WERI-Rb-1 (cell line): ENCODE results near the gene FBLN1.

Experiments
- DNase-seq: peaks from one replicate; pipeline ENCODE4 v3.0.0-alpha.2; 2020
- H3K27ac ChIP-seq: fragments of 250-450 bp; sonication (Bioruptor Pico); 2 replicates; pipeline ENCODE4 v1.5.1; 2020; ENCODE audit warnings: mild to moderate bottlenecking, moderate library complexity
- H3K27me3 ChIP-seq: fragments of 250-450 bp; sonication (Bioruptor Pico); 2 replicates; pipeline ENCODE4 v1.5.1; 2021; ENCODE audit warnings: mild to moderate bottlenecking, low read depth, moderate library complexity; ENCODE audit not compliant: insufficient read depth, severe bottlenecking
- H3K36me3 ChIP-seq: fragments of 250-450 bp; sonication (Bioruptor Pico); 2 replicates; pipeline ENCODE4 v1.5.1; 2020; ENCODE audit warnings: mild to moderate bottlenecking, moderate library complexity
- H3K4me3 ChIP-seq: 2 replicates; pipeline ENCODE4 v1.5.1; 2011; ENCODE audit warnings: low read depth, mild to moderate bottlenecking, control low read depth, low read length
- H3K9me3 ChIP-seq: fragments of 250-450 bp; sonication (Bioruptor Pico); 2 replicates; pipeline ENCODE4 v1.5.1; 2021; ENCODE audit warnings: mild to moderate bottlenecking, moderate library complexity; ENCODE audit not compliant: severe bottlenecking
- TF ChIP-seq, protein P1 (sequence below): IDR thresholded peaks from 2 replicates; pipeline ENCODE4 v1.5.1; 2011; ENCODE audit warnings: low read depth, mild to moderate bottlenecking, control low read depth, inconsistent platforms, low read length

The FBLN1 gene

DNA sequence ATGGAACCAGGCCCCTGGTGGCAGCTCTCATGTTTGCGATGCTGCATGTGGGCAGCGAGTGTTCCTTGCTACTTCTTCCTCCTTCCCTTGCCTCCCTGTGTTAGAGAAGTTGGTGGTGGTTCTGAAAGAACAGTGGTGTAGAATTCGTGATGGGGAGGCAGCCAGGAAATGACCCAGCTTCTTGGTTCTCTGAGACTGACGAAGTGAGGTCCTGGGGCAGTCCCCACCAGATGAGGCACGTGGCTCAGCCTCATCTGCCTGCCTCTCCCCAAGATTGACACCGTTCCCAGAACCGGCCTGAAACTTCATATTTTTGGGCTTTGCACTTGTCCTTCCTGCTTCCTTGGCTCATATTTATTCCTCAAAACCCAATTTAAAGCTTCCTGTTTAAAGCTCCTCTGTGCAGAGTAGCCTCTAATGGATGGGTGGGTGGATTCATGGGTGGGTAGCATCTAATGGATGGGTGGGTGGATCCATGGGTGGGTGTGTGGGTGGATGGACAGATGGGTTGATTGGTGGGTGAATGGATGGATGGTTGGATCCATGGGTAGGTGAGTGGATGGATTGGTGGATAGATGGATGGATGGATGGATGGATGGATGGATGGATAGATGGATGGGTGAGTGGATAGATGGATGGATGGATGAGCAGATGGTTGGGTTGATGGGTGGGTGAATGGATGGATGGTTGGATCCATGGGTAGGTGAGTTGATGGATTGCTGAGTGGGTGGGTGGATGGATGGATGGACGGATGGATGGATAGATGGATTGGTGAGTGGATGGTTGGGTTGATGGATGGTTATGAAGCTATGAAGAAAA lies 91.6 kb downstream of the FBLN1 start:
- H3K9me3 ChIP-seq = no peaks in the 10 kb centered on the region
- no peaks in the 10 kb centered on the region for H3K36me3 ChIP-seq
- no peaks in the 10 kb centered on the region for H3K27me3 ChIP-seq
- DNase-seq = no peak
- TF ChIP-seq, protein P1, sequence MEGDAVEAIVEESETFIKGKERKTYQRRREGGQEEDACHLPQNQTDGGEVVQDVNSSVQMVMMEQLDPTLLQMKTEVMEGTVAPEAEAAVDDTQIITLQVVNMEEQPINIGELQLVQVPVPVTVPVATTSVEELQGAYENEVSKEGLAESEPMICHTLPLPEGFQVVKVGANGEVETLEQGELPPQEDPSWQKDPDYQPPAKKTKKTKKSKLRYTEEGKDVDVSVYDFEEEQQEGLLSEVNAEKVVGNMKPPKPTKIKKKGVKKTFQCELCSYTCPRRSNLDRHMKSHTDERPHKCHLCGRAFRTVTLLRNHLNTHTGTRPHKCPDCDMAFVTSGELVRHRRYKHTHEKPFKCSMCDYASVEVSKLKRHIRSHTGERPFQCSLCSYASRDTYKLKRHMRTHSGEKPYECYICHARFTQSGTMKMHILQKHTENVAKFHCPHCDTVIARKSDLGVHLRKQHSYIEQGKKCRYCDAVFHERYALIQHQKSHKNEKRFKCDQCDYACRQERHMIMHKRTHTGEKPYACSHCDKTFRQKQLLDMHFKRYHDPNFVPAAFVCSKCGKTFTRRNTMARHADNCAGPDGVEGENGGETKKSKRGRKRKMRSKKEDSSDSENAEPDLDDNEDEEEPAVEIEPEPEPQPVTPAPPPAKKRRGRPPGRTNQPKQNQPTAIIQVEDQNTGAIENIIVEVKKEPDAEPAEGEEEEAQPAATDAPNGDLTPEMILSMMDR = no peak
- no peak overlapping the region for H3K4me3 ChIP-seq
- H3K27ac ChIP-seq = no peak overlapping the region

- DNase-seq = no peak
- H3K36me3 ChIP-seq = no peaks in the 10 kb centered on the region; the same call in 1 of the 2 replicates
- TF ChIP-seq, protein P1 = no peak
These were observed 94.9 kb downstream of the FBLN1 start for GRCh38 chr22:45597460-45598192.

GRCh38 chr22:45598596-45599217 lies 96.0 kb downstream of the FBLN1 start:
- Histone ChIP-seq H3K9me3 (no peaks in the 10 kb centered on the region), H3K27me3 (no peaks in the 10 kb centered on the region), H3K4me3 (no peak overlapping the region), H3K27ac (no peak overlapping the region), H3K36me3 (no peaks in the 10 kb centered on the region; the same call in 1 of the 2 replicates)
- DNase-seq = no peak
- TF ChIP-seq, protein P1 = no peak

More at GRCh38 chr22:45597460-45598192, 94.9 kb downstream of the FBLN1 start:
- H3K4me3 ChIP-seq = no peak overlapping the region
- H3K27me3 ChIP-seq = no peaks in the 10 kb centered on the region
- H3K9me3 ChIP-seq = no peaks in the 10 kb centered on the region
- H3K27ac ChIP-seq = no peak overlapping the region

GRCh38 chr22:45599836-45600577 lies 97.3 kb downstream of the FBLN1 start:
- no peaks in the 10 kb centered on the region for H3K9me3 ChIP-seq
- TF ChIP-seq, protein P1 = no peak
- H3K4me3 ChIP-seq = no peak overlapping the region
- no peaks in the 10 kb centered on the region for H3K27me3 ChIP-seq
- H3K27ac ChIP-seq = no peak overlapping the region
- DNase-seq = no peak
- H3K36me3 ChIP-seq = no peaks in the 10 kb centered on the region; the same call in 1 of the 2 replicates
